RCC 7860 (cell line): Measurements from ENCODE around the gene MCC.

ENCODE experiments used
- DNase-seq: peaks from one replicate; pipeline ENCODE4 v3.0.0-alpha.2; 2015; ENCODE audit warnings: low spot score
- FAIRE-seq: peaks from 2 replicates; lab custom pipeline; 2012; peaks lifted over from hg19 to GRCh38; lab: Jason Lieb, UNC

The MCC gene

DNA sequence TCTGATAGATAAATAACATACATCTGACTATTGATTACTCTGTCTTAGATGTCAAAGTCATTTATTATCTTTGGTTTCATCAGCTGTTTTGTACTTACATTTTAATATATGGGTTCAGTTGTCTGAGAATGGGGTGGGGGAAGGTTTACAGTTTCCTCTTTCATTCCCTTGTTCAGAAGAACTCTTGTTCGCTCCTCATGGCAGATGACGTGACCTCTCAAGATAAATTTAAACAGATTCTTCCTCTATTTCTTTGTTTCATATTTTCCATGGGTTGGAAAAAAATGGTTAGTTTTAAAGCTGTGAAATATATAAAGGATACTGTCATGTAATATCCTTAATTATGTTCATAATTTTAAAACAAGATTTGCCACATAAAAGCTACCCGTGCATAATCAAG lies 114.8 kb downstream of the MCC start:
- DNase-seq (no peak), FAIRE-seq (no peak)

DNA sequence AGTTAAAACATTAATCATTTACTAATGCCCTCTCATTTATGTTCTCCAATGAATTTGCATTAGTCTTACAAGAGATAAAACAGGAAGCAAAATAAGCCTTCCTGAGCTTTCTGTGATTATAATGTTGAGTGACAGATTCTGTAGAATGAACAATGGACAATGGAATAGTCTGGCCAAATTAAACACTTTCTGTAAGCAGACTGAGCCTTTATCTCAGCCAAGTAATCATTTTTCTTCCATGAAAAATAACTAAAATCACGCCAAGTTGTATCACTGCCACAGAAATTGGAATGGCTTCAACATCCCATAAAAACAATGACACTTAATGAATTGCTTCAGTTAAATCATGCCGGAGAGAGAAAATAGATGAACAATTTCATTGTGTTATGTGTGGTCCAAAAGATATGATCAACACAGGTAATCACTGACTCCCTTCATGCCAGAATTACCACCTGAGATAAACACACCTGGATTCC lies 116.5 kb downstream of the MCC start:
- DNase-seq (no peak), FAIRE-seq (no peak)

DNA sequence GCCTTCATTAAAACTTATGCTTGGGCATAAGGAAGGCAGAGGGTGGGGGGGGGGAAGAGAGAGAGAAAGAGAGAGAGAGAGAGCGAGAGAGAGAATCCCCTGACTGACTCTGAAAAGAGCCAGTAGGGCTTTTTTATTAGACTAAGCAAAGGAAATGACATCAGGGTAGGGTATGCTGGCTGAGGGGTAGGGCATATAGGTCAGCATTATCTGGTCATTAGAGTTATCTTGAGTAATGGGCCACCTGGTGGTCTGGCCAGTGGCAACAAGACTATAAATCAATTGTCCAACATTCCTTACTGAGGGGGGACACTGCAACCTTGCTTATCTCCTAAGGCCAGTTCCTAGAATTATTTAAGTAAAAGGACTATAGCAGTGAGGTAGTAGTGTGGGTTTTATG lies 120.7 kb downstream of the MCC start:
- FAIRE-seq (no peak), DNase-seq (no peak)

DNA sequence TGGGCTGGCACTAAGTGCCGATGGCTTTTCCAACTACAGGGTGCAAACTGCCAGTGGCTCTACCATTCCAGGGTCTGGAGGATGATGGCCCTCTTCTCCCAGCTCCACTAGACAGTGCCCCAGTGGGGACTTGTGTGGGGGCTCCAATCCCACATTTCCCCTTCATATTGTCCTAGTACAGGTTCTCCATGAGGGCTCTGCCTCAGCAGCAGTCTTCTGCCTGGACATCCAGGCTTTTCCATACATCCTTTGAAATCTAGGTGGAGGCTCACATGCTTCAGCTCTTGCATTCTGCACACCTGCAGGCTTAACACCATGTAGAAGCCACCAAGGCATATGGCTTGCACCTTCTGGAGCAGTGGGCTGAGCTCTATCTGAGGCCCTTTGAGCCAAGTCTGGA lies 123.8 kb downstream of the MCC start:
- no peak for FAIRE-seq
- DNase-seq = no peak

DNA sequence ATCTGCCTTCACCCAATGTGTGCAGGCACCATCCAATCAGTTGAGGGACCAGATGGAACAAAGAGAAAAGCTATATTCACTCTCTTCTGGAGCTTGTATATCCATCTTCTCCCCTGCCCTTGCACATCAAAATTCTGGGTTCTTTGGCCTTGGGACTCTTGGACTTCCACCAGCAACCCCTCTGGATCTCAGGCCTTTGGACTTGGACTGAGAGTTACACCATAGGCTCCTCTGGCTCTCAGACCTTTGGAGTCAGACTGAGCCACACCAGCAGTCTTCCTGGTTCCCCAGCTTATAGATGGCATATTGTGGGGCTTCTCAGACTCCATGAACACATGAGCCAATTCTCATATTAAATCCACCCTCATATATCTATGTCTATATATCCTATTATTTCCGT lies 126.6 kb downstream of the MCC start:
- FAIRE-seq = no peak

DNA sequence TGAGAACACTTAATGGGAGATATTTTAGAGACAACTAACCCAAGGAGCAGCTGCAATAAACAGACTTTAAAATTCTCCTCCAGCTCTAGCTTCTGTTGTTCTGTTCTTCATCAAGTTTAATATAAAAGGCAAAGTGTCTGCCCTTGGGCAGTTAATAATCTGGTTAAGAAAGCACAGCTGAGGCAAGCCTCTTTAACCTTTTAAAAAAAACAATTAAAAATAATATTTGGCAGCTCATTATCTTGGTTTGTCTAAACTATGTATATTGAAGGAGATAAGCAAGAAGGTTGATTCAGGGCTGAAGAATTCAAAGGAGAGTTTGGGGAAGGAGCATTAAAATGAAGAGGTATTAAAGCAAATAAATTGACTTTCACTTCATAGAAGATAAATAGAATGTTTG lies 128.8 kb downstream of the MCC start:
- DNase-seq (no peak), FAIRE-seq (no peak)

More for the DNA sequence above, 126.6 kb downstream of the MCC start:
- DNase-seq = no peak

DNA sequence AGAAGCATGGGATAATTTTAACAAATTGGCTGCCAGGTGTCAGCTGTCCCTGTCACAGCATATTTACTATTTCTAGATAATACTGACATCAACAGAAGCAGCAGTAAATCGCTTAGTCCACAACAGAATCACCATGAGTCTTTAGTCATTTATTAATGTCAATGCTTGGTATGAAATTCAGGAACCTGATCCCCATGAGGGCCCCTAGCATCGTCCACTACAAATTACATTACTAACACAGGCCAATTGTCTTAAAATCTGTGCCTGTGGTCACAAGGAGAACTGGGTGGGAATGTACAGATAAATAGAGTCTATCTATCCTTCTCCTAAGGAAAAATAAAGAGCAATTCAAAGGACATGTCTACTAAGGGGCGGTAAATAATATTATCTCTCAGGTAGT lies 129.6 kb downstream of the MCC start:
- DNase-seq (no peak), FAIRE-seq (no peak)

DNA sequence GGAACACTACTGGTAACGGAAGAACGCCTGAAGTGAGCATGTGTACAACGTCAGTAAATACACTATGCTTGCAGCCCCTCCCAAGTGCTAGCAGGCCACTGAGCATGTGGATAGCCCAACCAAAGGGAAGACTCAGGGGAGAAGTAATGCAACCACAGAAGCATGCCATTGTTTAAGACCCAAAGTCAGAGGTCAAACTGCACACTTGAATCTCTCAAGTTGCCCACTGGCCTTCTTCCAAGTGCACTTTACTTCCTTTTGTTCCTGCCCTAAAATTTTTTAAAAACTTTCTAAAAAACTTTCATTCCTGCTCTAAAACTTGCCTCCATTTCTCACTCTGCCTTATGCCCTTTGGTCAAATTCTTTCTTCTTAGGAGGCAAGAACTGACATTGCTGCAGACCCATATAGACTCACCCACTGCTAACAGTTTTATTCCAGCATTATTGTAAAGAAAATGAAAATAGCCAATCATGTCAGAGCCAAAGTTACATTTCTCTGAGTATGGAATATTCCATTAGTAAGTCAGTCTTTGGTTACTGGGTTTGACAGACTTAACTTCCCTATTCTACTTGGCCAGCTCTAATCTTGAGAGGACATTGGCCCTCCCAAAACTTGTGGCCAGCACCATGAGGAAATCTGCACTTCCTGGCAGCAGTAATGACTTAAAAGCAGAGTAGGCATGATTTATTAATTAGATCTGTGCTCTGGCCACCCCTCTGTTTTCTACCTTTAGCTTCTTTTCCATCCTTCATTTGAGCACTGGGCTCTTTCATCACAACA lies 130.4 kb downstream of the MCC start:
- no peak for DNase-seq
- no peak for FAIRE-seq

DNA sequence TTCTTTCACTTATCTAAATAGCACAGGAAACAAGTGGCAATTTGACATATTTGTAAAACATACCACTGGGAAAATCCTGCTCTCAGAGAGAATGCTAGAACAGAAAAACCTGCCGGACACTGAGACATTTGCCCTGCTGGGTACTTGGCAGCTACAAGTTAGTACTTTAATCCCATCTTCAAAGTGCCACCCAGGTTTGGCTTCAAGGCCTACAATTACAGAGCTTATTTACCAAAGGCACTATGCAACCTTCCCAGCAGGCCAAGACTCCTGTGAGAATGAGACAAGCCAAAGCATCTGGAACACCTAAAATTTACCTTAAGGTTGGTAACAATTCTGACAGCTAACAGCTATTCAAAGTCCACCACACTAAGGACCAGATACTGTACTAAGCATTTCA lies 131.8 kb downstream of the MCC start:
- DNase-seq = no peak
- FAIRE-seq = no peak

DNA sequence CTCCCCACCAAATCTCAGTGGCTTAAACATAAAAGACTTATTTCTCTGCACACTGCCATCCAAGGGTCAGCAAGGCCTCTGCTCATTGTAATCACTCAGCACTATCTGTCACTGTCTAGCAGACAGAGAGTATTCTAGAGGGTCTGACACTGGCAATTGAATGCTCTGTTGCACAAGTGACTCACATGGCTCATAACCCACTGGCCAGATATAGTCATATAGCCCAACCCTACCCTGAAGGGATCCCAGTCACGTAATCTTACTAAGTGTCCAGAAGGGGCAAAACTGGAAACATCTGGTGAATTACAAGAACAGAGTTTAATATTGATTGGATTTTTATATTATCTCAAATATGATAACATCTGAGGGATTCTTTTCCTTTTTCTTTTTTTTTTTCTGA lies 134.2 kb downstream of the MCC start:
- FAIRE-seq (peak; percentile 98), DNase-seq (peak; percentile 85)

DNA sequence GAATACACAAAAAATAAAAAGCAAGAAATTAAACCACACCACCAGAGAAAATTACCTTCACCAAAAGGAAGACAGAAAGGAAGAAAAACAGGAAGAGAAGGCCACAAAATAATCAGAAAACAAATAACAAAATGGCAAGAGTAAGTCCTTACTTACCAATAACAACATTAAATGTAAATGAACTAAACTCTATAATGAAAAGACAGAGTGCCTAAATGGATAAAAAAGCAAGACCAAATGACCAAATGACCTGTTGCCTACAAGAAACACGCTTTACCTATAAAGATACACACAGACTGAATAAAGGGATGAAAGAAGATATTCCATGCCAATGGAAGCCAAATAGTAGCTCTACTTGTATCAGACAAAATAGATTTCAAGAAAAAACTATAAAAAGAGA lies 140.7 kb downstream of the MCC start:
- FAIRE-seq = no peak

DNA sequence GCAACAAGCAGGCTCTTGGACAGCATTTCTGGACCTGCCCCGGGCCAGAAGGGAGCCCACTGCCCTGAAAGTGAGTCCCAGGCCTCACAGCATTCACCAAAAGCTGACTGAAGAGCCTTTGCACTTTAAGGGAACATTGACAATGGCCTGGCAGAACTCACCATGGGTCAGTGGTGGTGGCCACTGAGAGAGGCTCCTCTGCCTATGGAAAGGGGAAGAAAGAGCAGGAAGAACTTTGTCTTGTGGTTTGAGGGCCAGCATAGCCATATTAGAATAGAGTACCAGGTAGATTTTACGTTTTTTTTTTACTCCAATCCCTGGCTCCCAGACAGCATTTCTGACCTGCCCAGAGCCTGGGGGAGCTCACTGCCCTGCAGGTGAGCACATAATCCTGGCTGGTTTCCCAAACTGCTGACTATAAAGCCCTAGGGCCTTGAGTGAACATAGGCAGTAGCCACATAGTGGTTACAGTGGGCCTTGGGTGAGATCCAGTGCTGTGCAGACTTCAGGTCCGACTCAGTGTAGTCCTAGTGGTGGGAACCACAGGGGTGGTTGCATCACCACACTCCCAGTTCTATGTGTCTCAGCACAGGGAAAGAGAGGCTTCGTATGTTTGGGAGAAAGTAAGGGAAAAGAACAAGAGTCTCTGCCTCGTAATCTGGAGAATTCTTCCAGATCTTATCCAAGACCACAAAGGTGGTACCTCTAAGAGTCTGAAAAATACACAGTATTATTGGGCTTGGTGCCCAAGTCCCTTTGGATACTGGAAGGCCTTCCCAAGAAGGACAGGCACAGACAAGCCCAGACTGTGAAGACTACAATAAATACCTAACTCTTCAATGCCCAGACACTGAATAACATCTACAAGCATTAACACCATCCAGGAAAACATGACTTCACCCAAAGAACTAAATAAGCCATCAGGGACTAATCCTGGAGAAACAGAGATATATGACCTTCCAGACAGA lies 143.0 kb downstream of the MCC start:
- no peak for FAIRE-seq
- no peak for DNase-seq

More for the DNA sequence above, 140.7 kb downstream of the MCC start:
- no peak for DNase-seq

DNA sequence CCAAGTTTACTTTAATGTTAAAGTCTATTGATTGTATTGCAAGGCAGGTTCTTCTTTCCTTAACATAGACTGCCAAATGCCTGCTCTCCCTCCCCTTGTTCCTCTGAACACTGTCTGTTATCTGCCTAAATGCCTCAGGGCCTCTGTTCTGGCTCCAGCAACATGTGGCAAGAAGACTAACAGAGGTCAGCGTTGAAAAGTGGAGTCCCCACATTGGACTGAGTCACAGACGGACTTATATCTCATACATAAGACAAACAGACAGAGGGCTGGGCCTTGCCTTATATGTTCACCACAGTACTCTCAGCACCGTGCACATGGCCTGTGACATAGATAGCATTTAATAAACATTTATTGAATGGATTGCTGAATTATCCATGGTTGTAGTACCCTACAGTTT lies 144.9 kb downstream of the MCC start:
- DNase-seq = no peak
- FAIRE-seq = no peak

DNA sequence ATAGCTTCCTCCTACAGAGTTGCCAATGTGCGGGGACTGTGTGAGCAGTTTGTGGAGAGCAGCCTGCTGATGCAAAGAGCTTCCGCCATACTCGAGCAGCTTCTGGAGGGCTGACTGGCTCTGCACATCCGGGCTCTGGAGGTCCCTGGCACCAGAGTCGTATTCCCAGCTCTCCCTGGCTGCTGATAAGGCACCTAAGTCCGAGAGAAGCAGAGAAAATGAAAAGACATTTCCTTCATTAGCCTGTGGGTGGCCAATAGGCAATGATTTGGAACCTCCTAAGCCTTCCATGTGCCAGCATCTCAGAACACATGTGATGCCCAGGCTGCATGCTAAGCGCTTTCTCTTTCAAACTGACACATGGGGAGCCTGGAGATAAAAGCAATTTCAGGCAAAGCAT lies 147.7 kb downstream of the MCC start:
- no peak for DNase-seq
- no peak for FAIRE-seq

DNA sequence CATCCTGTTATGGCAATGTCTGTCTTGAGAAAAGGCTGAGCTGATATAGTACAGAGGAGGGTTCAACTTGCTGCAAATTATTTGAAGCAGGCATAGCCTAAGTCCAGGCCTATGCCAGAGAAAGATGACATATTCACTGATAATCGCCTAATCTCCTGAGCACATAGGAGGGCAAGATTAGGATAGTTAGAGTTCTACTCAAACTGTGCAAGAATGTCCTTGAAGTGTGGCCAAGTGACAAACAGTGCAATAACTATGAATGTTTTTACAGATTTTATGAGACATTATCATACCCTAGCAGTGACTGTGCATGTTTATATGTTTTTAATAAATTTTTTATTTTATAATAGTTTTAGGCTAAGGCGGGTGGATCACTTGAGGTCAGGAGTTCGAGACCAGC lies 149.6 kb downstream of the MCC start:
- FAIRE-seq (no peak), DNase-seq (no peak)

DNA sequence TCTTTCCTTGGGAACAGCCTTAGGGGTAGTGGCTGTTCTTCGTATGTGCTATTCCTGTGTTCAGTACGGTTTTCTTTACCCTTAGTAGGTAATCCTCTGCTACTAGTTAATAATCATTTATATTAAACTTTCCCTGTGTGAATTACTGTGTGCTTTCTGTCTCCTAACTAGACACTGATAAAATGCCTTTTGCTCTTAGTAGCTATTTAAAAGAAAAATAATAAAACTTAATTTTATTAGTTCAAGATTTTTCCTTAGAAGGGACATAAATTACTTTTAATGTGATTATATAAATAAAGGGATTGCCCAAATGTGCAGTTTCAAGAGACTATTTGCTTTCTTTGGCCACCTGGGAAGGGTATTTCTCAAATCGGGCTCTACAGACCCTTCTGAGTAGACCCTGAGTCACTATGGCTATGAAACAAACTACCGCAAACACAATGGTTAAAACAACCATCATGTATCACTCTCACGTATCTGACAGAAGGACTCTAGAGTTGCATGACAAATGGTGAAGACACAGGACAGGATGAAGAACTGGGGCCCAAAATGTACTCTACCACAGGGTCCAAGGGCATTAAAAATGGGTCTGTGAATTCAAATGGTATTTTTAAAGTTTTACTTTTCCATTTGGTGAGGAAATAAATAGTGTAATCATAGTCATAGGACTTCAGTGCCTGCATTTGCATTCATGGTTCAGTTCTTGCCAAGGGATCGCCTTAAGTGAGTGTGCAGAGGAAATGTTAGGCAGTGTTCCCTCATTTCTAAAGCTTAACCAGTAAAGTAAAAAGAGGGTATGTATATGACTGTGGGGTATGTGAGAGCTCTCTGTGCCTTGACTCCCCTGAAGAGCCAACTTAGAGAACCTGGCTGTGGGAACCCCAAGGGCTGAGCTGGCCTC lies 150.5 kb downstream of the MCC start:
- FAIRE-seq (no peak), DNase-seq (no peak)

DNA sequence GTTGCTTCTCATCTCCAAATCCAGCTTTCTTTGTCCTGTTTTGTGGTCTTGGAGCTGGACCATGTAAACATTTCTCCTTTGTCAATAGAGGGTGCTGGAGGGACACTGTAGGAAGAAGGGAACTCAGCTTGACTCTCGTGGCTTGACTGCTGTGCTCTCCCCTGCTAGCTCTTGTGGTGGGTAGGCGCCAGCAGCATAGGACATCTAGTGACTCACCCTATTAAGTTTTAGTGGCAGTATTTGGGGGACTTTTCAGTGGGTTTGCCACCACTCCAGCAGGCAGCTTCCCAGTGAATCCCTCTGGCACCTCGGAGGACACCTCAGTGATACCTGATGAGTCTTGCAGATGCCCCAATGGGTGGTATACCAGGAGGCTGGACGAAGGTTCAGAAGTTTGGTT lies 151.3 kb downstream of the MCC start:
- FAIRE-seq (peak; percentile 38), DNase-seq (peak; percentile 64)

DNA sequence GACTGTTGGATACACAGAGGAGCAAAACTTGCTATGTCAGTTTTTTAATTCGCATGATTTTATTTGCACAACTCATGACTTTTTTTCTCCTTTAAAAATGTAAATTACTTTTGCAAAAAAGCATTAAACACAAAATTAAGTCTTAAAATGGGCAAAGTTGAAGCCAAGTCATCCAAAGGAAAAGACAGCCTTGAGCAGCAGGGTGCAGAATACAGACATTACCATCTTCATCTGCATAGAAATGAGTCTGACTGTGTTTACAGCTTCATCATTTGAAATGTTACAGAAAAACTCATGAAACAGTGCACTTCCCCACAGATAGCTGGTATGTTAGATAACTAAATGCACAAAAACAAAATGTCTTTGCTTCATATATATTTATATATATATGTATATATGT lies 154.8 kb downstream of the MCC start:
- FAIRE-seq = no peak

DNA sequence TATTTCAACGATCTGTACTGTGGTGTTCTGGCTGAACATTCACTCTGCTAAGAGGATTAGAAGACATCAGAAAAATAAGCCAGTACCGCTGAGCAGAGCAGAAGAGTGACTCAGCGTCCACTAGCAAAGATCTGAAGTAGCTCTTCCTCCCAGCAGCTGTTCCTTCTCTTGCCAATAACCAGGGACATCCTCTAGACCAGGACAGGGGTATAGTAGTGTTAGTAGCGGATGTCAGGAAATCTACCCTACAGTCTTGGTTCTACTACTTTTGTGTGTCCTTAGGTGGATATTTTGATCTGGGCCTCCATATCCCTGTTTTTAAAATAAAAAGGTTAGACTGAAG lies 157.1 kb downstream of the MCC start:
- DNase-seq = peak; percentile 43
- FAIRE-seq = peak; percentile 35

More for the DNA sequence above, 154.8 kb downstream of the MCC start:
- no peak for DNase-seq

DNA sequence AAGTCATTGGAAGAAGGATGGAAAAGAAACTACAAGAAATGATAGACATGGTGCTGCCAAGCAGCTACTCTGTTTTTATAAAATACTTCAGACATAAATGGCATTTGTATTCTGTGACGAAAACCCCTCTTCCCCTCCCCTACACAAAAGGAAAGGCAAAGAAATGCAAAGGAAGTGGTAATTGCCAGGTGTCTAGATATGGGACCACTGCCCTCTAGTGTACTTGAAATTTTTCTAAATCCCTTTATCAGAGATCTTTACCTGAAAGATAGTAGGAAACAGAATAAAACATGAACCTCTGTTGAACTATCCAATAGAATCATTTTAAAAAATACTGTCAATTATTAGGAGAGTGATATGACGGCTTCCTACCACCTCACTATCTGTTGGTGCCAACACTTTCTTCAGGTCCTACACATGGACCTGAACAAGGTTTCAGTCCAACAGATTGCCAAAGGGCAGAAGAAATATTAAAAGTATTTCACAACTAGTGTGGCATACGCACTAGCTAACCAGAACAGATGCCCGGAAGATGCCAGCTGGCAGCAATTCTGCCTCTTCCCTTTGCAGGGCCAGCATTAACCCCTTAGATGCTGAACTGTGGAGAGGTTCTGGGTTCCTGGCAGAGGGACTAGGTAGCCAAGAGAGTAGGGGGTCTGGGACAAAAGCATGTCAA lies 157.6 kb downstream of the MCC start:
- FAIRE-seq = peak; percentile 81
- peak; percentile 59 for DNase-seq
